ENCODE data around the gene MVB12B. TPM values are rescaled to one million over a fixed set of nuclear protein-coding genes. Genes with fewer than 3 reads are reported as not detected.

MVB12B gene
- total and polyA plus RNA-seq, 2 of the 8 experiments (the other 6 are each of a cell fraction or from before 2014, with no cell fraction given): 2.6 to 5.0 TPM

- no peak for TF ChIP-seq CEBPB (IDR thresholded peaks at IDR 0.05; ENCODE audit: low read depth, low read length)
- no peak for TF ChIP-seq CBX5 (IDR thresholded peaks at IDR 0.05; ENCODE audit: low read depth, low read length)
- TF ChIP-seq CTBP2 (IDR thresholded peaks at IDR 0.05; ENCODE audit: borderline replicate concordance, insufficient read depth, insufficient read length, low read length): no peak
- TF ChIP-seq ATF3 (IDR thresholded peaks at IDR 0.05; ENCODE audit: insufficient read depth, low read depth, low read length): no peak
- TF ChIP-seq PHF8 (conservative IDR thresholded peaks at IDR 0.05; ENCODE audit: low read depth, low read length): no peak
- no peak for TF ChIP-seq JUND (IDR thresholded peaks at IDR 0.05; ENCODE audit: low read length)
- peak in 1 of 2 experiments; percentile 85; a peak in 2 of 4 replicates for TF ChIP-seq HDAC2 (IDR thresholded peaks at IDR 0.05; ENCODE audit: borderline replicate concordance in 1 of 2, low read depth in 2 of 2, low read length in 2 of 2)
- TF ChIP-seq EZH2 (IDR thresholded peaks at IDR 0.05; ENCODE audit: low read depth, low read length, severe bottlenecking): no peak
- TF ChIP-seq SP2 (IDR thresholded peaks at IDR 0.05; ENCODE audit: low read length): no peak
- no peak for TF ChIP-seq SP1 (IDR thresholded peaks at IDR 0.05; ENCODE audit: low read depth, low read length)
- peak; percentile 21; the same call in 1 of the 2 replicates for TF ChIP-seq POLR2AphosphoS5 (IDR thresholded peaks at IDR 0.05; ENCODE audit: low read depth, low read length)
- no peak for TF ChIP-seq RFX5 (IDR thresholded peaks at IDR 0.05; ENCODE audit: borderline replicate concordance, low read depth, low read length)
- no peak for TF ChIP-seq TCF12 (IDR thresholded peaks at IDR 0.05; ENCODE audit: low read depth, low read length)
- peak; percentile 6 to 63; a peak in 2 of 4 replicates for TF ChIP-seq RAD21 (IDR thresholded peaks at IDR 0.05 in 1 of 2, conservative IDR thresholded peaks at IDR 0.05 in 1 of 2; ENCODE audit: low read depth in 2 of 2, low read length in 2 of 2)
- TF ChIP-seq MAFK (IDR thresholded peaks at IDR 0.05; ENCODE audit: low read depth, low read length): no peak
- peak; percentile 76; the same call in 1 of the 2 replicates for TF ChIP-seq TBP (IDR thresholded peaks at IDR 0.05; ENCODE audit: low read depth, low read length)
- no peak for TF ChIP-seq SIRT6 (IDR thresholded peaks at IDR 0.05; ENCODE audit: low read length)
- peak; percentile 66; the same call in 1 of the 2 replicates for TF ChIP-seq MAX (IDR thresholded peaks at IDR 0.05)
- no peak for TF ChIP-seq BCL11A (IDR thresholded peaks at IDR 0.05; ENCODE audit: low read depth in 2 of 2, low read length in 2 of 2)
- TF ChIP-seq RXRA (IDR thresholded peaks at IDR 0.05; ENCODE audit: insufficient read depth, low read depth, low read length): no peak
- no peak for TF ChIP-seq CBX8 (IDR thresholded peaks at IDR 0.05; ENCODE audit: borderline replicate concordance, low read depth, low read length)
- TF ChIP-seq SIX5 (IDR thresholded peaks at IDR 0.05; ENCODE audit: low read depth, low read length): no peak
Observed at GRCh38 chr9:126514037-126514821, 187.6 kb downstream of the MVB12B start (continued).
